ENCODE measurements around the gene VTA1. TPM values are rescaled to one million over a fixed set of nuclear protein-coding genes. Genes with fewer than 3 reads are reported as not detected.

Gene VTA1
- total and polyA plus RNA-seq, 3 donors from 2014 or later = 32.3 to 40.7 (median 40.7) TPM

- no peak for DNase-seq
- TF ChIP-seq POLR2A (IDR thresholded peaks at IDR 0.05) = no peak
- no peak for TF ChIP-seq CTCF (IDR thresholded peaks at IDR 0.05)
- H3K36me3 ChIP-seq (ENCODE audit: low read depth, missing control alignments) = no peaks in the 10 kb centered on the region
- no peak overlapping the region for H3K27ac ChIP-seq
- no peaks in the 10 kb centered on the region for H3K9me3 ChIP-seq
- WGBS, 2 donors = 79% methylated on average over 6 of the region's 6 CpGs
- no peaks in the 10 kb centered on the region for H3K4me1 ChIP-seq
- no peaks in the 10 kb centered on the region for H3K27me3 ChIP-seq
- intact Hi-C loops (cut with DNase I; ENCODE audit: low total_unique reads) = no loop called here
- H3K4me3 ChIP-seq = no peak overlapping the region
These were observed 107.5 kb downstream of the VTA1 start for GRCh38 chr6:142254513-142254912.

- intact Hi-C loops (cut with DNase I; ENCODE audit: low total_unique reads) = no loop called here
- TF ChIP-seq POLR2A (IDR thresholded peaks at IDR 0.05) (no peak), CTCF (IDR thresholded peaks at IDR 0.05) (no peak)
These were observed 108.7 kb downstream of the VTA1 start for GRCh38 chr6:142255785-142256184.

GRCh38 chr6:142258305-142258704 lies 111.2 kb downstream of the VTA1 start:
- H3K9me3 ChIP-seq = no peaks in the 10 kb centered on the region
- intact Hi-C loops (cut with DNase I; ENCODE audit: low total_unique reads) = no loop called here
- no peak overlapping the region for H3K27ac ChIP-seq
- no peak overlapping the region for H3K4me3 ChIP-seq
- H3K36me3 ChIP-seq (ENCODE audit: low read depth, missing control alignments) = no peaks in the 10 kb centered on the region
- no peaks in the 10 kb centered on the region for H3K4me1 ChIP-seq
- TF ChIP-seq CTCF (IDR thresholded peaks at IDR 0.05) (no peak), POLR2A (IDR thresholded peaks at IDR 0.05) (no peak)
- H3K27me3 ChIP-seq = no peaks in the 10 kb centered on the region
- 85 to 86% methylated on average over 6 of the region's 6 CpGs for WGBS, 2 donors
- no peak for DNase-seq

More at GRCh38 chr6:142255785-142256184, 108.7 kb downstream of the VTA1 start:
- Histone ChIP-seq H3K9me3 (no peaks in the 10 kb centered on the region), H3K4me1 (no peaks in the 10 kb centered on the region), H3K27me3 (no peaks in the 10 kb centered on the region), H3K27ac (no peak overlapping the region), H3K36me3 (ENCODE audit: low read depth, missing control alignments) (no peaks in the 10 kb centered on the region), H3K4me3 (no peak overlapping the region)
- DNase-seq = no peak
- 72 to 79% methylated on average over 2 of the region's 2 CpGs for WGBS, 2 donors

GRCh38 chr6:142258757-142259156 lies 111.7 kb downstream of the VTA1 start:
- H3K9me3 ChIP-seq = no peaks in the 10 kb centered on the region
- TF ChIP-seq CTCF (IDR thresholded peaks at IDR 0.05) (no peak), POLR2A (IDR thresholded peaks at IDR 0.05) (no peak)
- intact Hi-C loops (cut with DNase I; ENCODE audit: low total_unique reads) = no loop called here
- H3K4me3 ChIP-seq = no peak overlapping the region
- DNase-seq = no peak
- no peak overlapping the region for H3K27ac ChIP-seq
- H3K36me3 ChIP-seq (ENCODE audit: low read depth, missing control alignments) = no peaks in the 10 kb centered on the region
- WGBS, 2 donors = 89 to 93% methylated on average over 8 of the region's 8 CpGs
- no peaks in the 10 kb centered on the region for H3K27me3 ChIP-seq
- H3K4me1 ChIP-seq = no peaks in the 10 kb centered on the region

GRCh38 chr6:142260748-142261147 lies 113.7 kb downstream of the VTA1 start:
- 73 to 79% methylated on average over 3 of the region's 3 CpGs for WGBS, 2 donors
- intact Hi-C loops (cut with DNase I; ENCODE audit: low total_unique reads) = no loop called here
- no peaks in the 10 kb centered on the region for H3K9me3 ChIP-seq

More at GRCh38 chr6:142260748-142261147, 113.7 kb downstream of the VTA1 start:
- DNase-seq = no peak
- TF ChIP-seq CTCF (IDR thresholded peaks at IDR 0.05) (no peak), POLR2A (IDR thresholded peaks at IDR 0.05) (no peak)
- no peak overlapping the region for H3K27ac ChIP-seq
- H3K4me3 ChIP-seq = no peak overlapping the region
- H3K36me3 ChIP-seq (ENCODE audit: low read depth, missing control alignments) = no peaks in the 10 kb centered on the region
- no peaks in the 10 kb centered on the region for H3K27me3 ChIP-seq
- H3K4me1 ChIP-seq = no peaks in the 10 kb centered on the region
